ENCODE data around the gene ADK. TPM values are rescaled to one million over a fixed set of nuclear protein-coding genes. Genes with fewer than 3 reads are reported as not detected.

ADK gene
- total RNA-seq, 1 donor from 2014 or later = 27.1 TPM

GRCh38 chr10:74400186-74400585 is 249.2 kb downstream of the ADK start:
- intact Hi-C loops (cut with micrococcal nuclease) = no loop called here

- intact Hi-C loops (cut with micrococcal nuclease) = no loop called here
These were observed 255.0 kb downstream of the ADK start for GRCh38 chr10:74406006-74406405.

GRCh38 chr10:74415146-74415839 is 264.3 kb downstream of the ADK start:
- intact Hi-C loops (cut with micrococcal nuclease) = no loop called here

- intact Hi-C loops (cut with micrococcal nuclease) = no loop called here
These were observed 266.4 kb downstream of the ADK start for GRCh38 chr10:74417397-74417796.

GRCh38 chr10:74418285-74418872 is 267.4 kb downstream of the ADK start:
- intact Hi-C loops (cut with micrococcal nuclease) = loop anchor here (2.0 kb wide), 1 partner anchor 682 kb away; no protein-coding TSS in a partner anchor

GRCh38 chr10:74419491-74419951 is 268.5 kb downstream of the ADK start:
- intact Hi-C loops (cut with micrococcal nuclease) = loop anchor here (2.0 kb wide), 1 partner anchor 681 kb away; no protein-coding TSS in a partner anchor

- intact Hi-C loops (cut with micrococcal nuclease) = loop anchor here (1.0 to 5.0 kb wide), 5 partner anchors 167 to 817 kb away; partner anchors contain the start of gene KAT6B
These were observed 268.9 kb downstream of the ADK start for GRCh38 chr10:74419958-74420375.

- intact Hi-C loops (cut with micrococcal nuclease) = loop anchor here (5.0 kb wide), 2 partner anchors 163 to 403 kb away; partner anchors contain the start of gene KAT6B
These were observed 273.5 kb downstream of the ADK start for GRCh38 chr10:74424565-74424964.

- intact Hi-C loops (cut with micrococcal nuclease) = no loop called here
These were observed 274.5 kb downstream of the ADK start for GRCh38 chr10:74425456-74426001.

- intact Hi-C loops (cut with micrococcal nuclease) = no loop called here
These were observed 280.8 kb downstream of the ADK start for GRCh38 chr10:74431816-74432215.

GRCh38 chr10:74432841-74433594 is 282.0 kb downstream of the ADK start:
- intact Hi-C loops (cut with micrococcal nuclease) = no loop called here

GRCh38 chr10:74433595-74433956 is 282.6 kb downstream of the ADK start:
- intact Hi-C loops (cut with micrococcal nuclease) = no loop called here

- intact Hi-C loops (cut with micrococcal nuclease) = no loop called here
These were observed 283.0 kb downstream of the ADK start for GRCh38 chr10:74433993-74434392.

GRCh38 chr10:74434547-74434946 is 283.5 kb downstream of the ADK start:
- intact Hi-C loops (cut with micrococcal nuclease) = no loop called here

GRCh38 chr10:74436523-74437170 is 285.6 kb downstream of the ADK start:
- intact Hi-C loops (cut with micrococcal nuclease) = no loop called here

GRCh38 chr10:74437822-74438221 is 286.8 kb downstream of the ADK start:
- intact Hi-C loops (cut with micrococcal nuclease) = no loop called here

- intact Hi-C loops (cut with micrococcal nuclease) = no loop called here
These were observed 288.2 kb downstream of the ADK start for GRCh38 chr10:74439213-74439612.

- intact Hi-C loops (cut with micrococcal nuclease) = no loop called here
These were observed 294.5 kb downstream of the ADK start for GRCh38 chr10:74445493-74445892.

- intact Hi-C loops (cut with micrococcal nuclease) = no loop called here
These were observed 299.6 kb downstream of the ADK start for GRCh38 chr10:74450602-74451001.

- intact Hi-C loops (cut with micrococcal nuclease) = no loop called here
These were observed 300.3 kb downstream of the ADK start for GRCh38 chr10:74451127-74451829.

- intact Hi-C loops (cut with micrococcal nuclease) = no loop called here
These were observed 302.1 kb downstream of the ADK start for GRCh38 chr10:74453169-74453568.
